Activated CD8-positive, alpha-beta T cell treated with anti-CD3 and anti-CD28 coated beads for 36 hours (primary cell): ENCODE measurements around the gene DYNC2LI1. TPM values are rescaled to one million over a fixed set of nuclear protein-coding genes. Genes with fewer than 3 reads are reported as not detected.

Source experiments
- ATAC-seq: fragments of 200-7000 bp; cut with Tn5 transposase; one replicate; pipeline ENCODE4 v1.10.0; 2021; ENCODE audit warnings: mild to moderate bottlenecking, moderate library complexity
- CTCF ChIA-PET: fragments of 350-600 bp; sonication (Branson Sonifier 250); formaldehyde crosslinking; loops from one replicate; lab custom pipeline; 2021; ENCODE audit warnings: antibody characterized with exemption; lab: Charles Lee
- POLR2A ChIA-PET: fragments of 350-600 bp; sonication (Branson Sonifier 250); formaldehyde crosslinking; loops from one replicate; lab custom pipeline; 2021; ENCODE audit warnings: antibody characterized with exemption; lab: Charles Lee
- DNase-seq: peaks from one replicate; pipeline ENCODE4 v3.0.0-alpha.2; 2020
- H3K27ac Mint-ChIP-seq: one replicate; pipeline ENCODE4 v1.8.0; 2021; ENCODE audit warnings: mild to moderate bottlenecking, mixed read lengths
- H3K27me3 Mint-ChIP-seq: one replicate; pipeline ENCODE4 v1.8.0; 2021; ENCODE audit warnings: mixed read lengths
- H3K36me3 Mint-ChIP-seq: one replicate; pipeline ENCODE4 v1.8.0; 2021; ENCODE audit warnings: low read depth, mixed read lengths
- H3K4me1 Mint-ChIP-seq: one replicate; pipeline ENCODE4 v1.8.0; 2021; ENCODE audit warnings: low read depth, mixed read lengths
- H3K4me3 Mint-ChIP-seq: one replicate; pipeline ENCODE4 v1.8.0; 2021; ENCODE audit warnings: mild to moderate bottlenecking, moderate library complexity, mixed read lengths
- H3K9me3 Mint-ChIP-seq: one replicate; pipeline ENCODE4 v1.8.0; 2021; ENCODE audit warnings: mixed read lengths
- CTCF ChIP-seq: fragments of 200-600 bp; IDR thresholded peaks from one replicate; pipeline ENCODE4 v1.8.0; 2022; ENCODE audit warnings: antibody characterized with exemption, mild to moderate bottlenecking
- intact Hi-C: fragments of 100-400 bp; cut with micrococcal nuclease; formaldehyde crosslinking; loops from one replicate; pipeline ENCODE4 v1.10.0; 2022
- total RNA-seq, 2 experiments: library from RNA; stranded (reverse); gene quantifications; one replicate each; pipeline ENCODE4 v1.2.3, GENCODE V29; 2021

Gene DYNC2LI1
- total RNA-seq, 2 experiments from 2014 or later = 6.3 to 6.9 TPM

- Mint-ChIP-seq H3K4me3 (no peak overlapping the region), H3K36me3 (no peaks in the 10 kb centered on the region), H3K27me3 (peaks cover 18% of the 10 kb centered on the region), H3K4me1 (peaks cover 2% of the 10 kb centered on the region), H3K27ac (no peak overlapping the region), H3K9me3 (no peaks in the 10 kb centered on the region)
- no peak for TF ChIP-seq CTCF
- ChIA-PET CTCF (no interaction called here), POLR2A (no interaction called here)
- DNase-seq (no peak), ATAC-seq (no peak)
- intact Hi-C loops = no loop called here
Measured at GRCh38 chr2:43832457-43832856, 58.6 kb downstream of the DYNC2LI1 start.

GRCh38 chr2:43837033-43837432, 63.2 kb downstream of the DYNC2LI1 start:
- Mint-ChIP-seq H3K9me3 (no peaks in the 10 kb centered on the region), H3K27ac (no peak overlapping the region), H3K27me3 (no peaks in the 10 kb centered on the region), H3K36me3 (no peaks in the 10 kb centered on the region), H3K4me1 (no peaks in the 10 kb centered on the region), H3K4me3 (no peak overlapping the region)
- ATAC-seq (no peak), DNase-seq (no peak)
- ChIA-PET CTCF (no interaction called here), POLR2A (no interaction called here)
- intact Hi-C loops = no loop called here
- no peak for TF ChIP-seq CTCF

- no peaks in the 10 kb centered on the region for H3K4me1 Mint-ChIP-seq
- no peak overlapping the region for H3K4me3 Mint-ChIP-seq
- no peaks in the 10 kb centered on the region for H3K9me3 Mint-ChIP-seq
- intact Hi-C loops = no loop called here
- H3K36me3 Mint-ChIP-seq = no peaks in the 10 kb centered on the region
- no peaks in the 10 kb centered on the region for H3K27me3 Mint-ChIP-seq
- ATAC-seq = no peak
- ChIA-PET CTCF (no interaction called here), POLR2A (no interaction called here)
- no peak for DNase-seq
- TF ChIP-seq CTCF = no peak
- H3K27ac Mint-ChIP-seq = no peak overlapping the region
Measured at GRCh38 chr2:43837831-43838559, 64.2 kb downstream of the DYNC2LI1 start.

- POLR2A ChIA-PET = no interaction called here
- no peak within 1 kb of the TSS for H3K27ac Mint-ChIP-seq
- H3K27me3 Mint-ChIP-seq = no peaks in the 10 kb centered on the region
- no peaks in the 10 kb centered on the region for H3K4me1 Mint-ChIP-seq
- no peaks in the 10 kb centered on the region for H3K9me3 Mint-ChIP-seq
- no peak for TF ChIP-seq CTCF
- CTCF ChIA-PET = no interaction called here
- ATAC-seq = no peak
- no peaks in the 10 kb centered on the region for H3K36me3 Mint-ChIP-seq
- DNase-seq = no peak
- intact Hi-C loops = no loop called here
- H3K4me3 Mint-ChIP-seq = no peak within 1 kb of the TSS
Measured at GRCh38 chr2:43838560-43839267, 64.9 kb downstream of the DYNC2LI1 start, which contains the start of the genes ABCG5 and ABCG8. TSS of gene ABCG5 (minus strand) at chr2:43838839. CDS start at chr2:43838679, 160 bp downstream. TSS of gene ABCG8 (plus strand) at chr2:43838971. CDS start at chr2:43839054, 83 bp downstream.
